ENCODE data around the gene RPL12. TPM values are rescaled to one million over a fixed set of nuclear protein-coding genes. Genes with fewer than 3 reads are reported as not detected.
A peak's percentile ranks its signal among the peaks of the same experiment; 100 is the strongest.

The RPL12 gene
- polyA plus RNA-seq, 5 donors, result 1,820 to 2,541 (median 2,091) TPM

- no peak for DNase-seq
These were observed 5.1 kb downstream of the RPL12 start for GRCh38 chr9:127445851-127446712.

- no peak for DNase-seq
These were observed 6.0 kb downstream of the RPL12 start for GRCh38 chr9:127444921-127445850.

- no peak for DNase-seq
These were observed 6.8 kb downstream of the RPL12 start for GRCh38 chr9:127444283-127444920.

GRCh38 chr9:127438394-127438793, 12.8 kb downstream of the RPL12 start:
- DNase-seq, result no peak

GRCh38 chr9:127437497-127438264, 13.5 kb downstream of the RPL12 start:
- DNase-seq, result no peak

GRCh38 chr9:127430415-127430814, 20.8 kb downstream of the RPL12 start:
- no peak for DNase-seq

GRCh38 chr9:127428348-127428747, 22.9 kb downstream of the RPL12 start:
- DNase-seq, result no peak

- DNase-seq, result no peak
These were observed 24.4 kb downstream of the RPL12 start for GRCh38 chr9:127426756-127427155.

GRCh38 chr9:127424676-127424999, 26.6 kb downstream of the RPL12 start:
- DNase-seq, result no peak

GRCh38 chr9:127423934-127424675, 27.1 kb downstream of the RPL12 start, which contains the start of gene ZNF79:
TSS of gene ZNF79 (plus strand) at chr9:127424382. CDS start at chr9:127424788, 406 bp downstream.
- peak; percentile 94 for DNase-seq

GRCh38 chr9:127423476-127423933, 27.7 kb downstream of the RPL12 start:
- no peak for DNase-seq

- DNase-seq, result no peak
These were observed 28.4 kb downstream of the RPL12 start for GRCh38 chr9:127422787-127423186.

GRCh38 chr9:127422133-127422782, 28.9 kb downstream of the RPL12 start:
- DNase-seq, result no peak

GRCh38 chr9:127421057-127421456, 30.1 kb downstream of the RPL12 start:
- no peak for DNase-seq

- DNase-seq, result no peak
These were observed 31.9 kb downstream of the RPL12 start for GRCh38 chr9:127419348-127419747.

- no peak for DNase-seq
These were observed 33.2 kb downstream of the RPL12 start for GRCh38 chr9:127418037-127418471.

GRCh38 chr9:127417131-127418036, 33.8 kb downstream of the RPL12 start:
- no peak for DNase-seq

GRCh38 chr9:127415657-127416056, 35.5 kb downstream of the RPL12 start:
- DNase-seq, result no peak

GRCh38 chr9:127415141-127415540, 36.1 kb downstream of the RPL12 start:
- no peak for DNase-seq
